Psoas muscle (tissue), 8 donors: ENCODE measurements around the gene CENPP. TPM values are rescaled to one million over a fixed set of nuclear protein-coding genes. Genes with fewer than 3 reads are reported as not detected.

ENCODE experiments used
- ATAC-seq, 4 donors: fragments of 200-7000 bp; cut with Tn5 transposase; one replicate each; pipeline ENCODE4 v1.9.1; 2020; ENCODE audit warnings: moderate library complexity in 3 of 4, mild to moderate bottlenecking in 2 of 4
- DNase-seq, 2 donors: peaks; one replicate each; pipeline ENCODE4 v3.0.0-alpha.2; 2020
- H3K27ac ChIP-seq: fragments of 200-600 bp; one replicate; pipeline ENCODE4 v1.8.0; 2022
- H3K27me3 ChIP-seq, 3 donors: fragments of 200-600 bp in 1 of 3; one replicate each; pipeline versions ENCODE4 v1.6.1 to v1.8.0; 2013 to 2022; ENCODE audit warnings: low read length in 2 of 3, mild to moderate bottlenecking in 2 of 3, moderate library complexity in 1 of 3; ENCODE audit not compliant: insufficient read depth in 3 of 3
- H3K36me3 ChIP-seq, 2 donors: fragments of 200-600 bp in 1 of 2; one replicate each; pipeline versions ENCODE4 v1.6.1 to v1.8.0; 2013 to 2022; ENCODE audit warnings: low read depth in 1 of 2, mild to moderate bottlenecking in 1 of 2, moderate library complexity in 1 of 2; ENCODE audit not compliant: insufficient read depth in 1 of 2
- H3K4me1 ChIP-seq: fragments of 200-600 bp; one replicate; pipeline ENCODE4 v1.8.0; 2022
- H3K4me3 ChIP-seq: fragments of 200-600 bp; one replicate; pipeline ENCODE4 v1.8.0; 2022; ENCODE audit warnings: mild to moderate bottlenecking
- H3K9me3 ChIP-seq: fragments of 200-600 bp; one replicate; pipeline ENCODE4 v1.8.0; 2022
- CTCF ChIP-seq: fragments of 200-600 bp; IDR thresholded peaks from one replicate; pipeline ENCODE4 v1.8.0; 2022; ENCODE audit warnings: antibody characterized with exemption
- WGBS, 3 donors: extraction: QIAGEN DNeasy Blood & Tissue Kit; methylation state at CpG; one replicate each; pipeline versions ENCODE4 v1.1.6 to v1.1.7; 2013; 5-methylcytosine and 5-hydroxymethylcytosine counted together
- intact Hi-C, 2 donors: fragments of 100-400 bp; cut with DNase I; formaldehyde crosslinking; loops; one replicate each; pipeline versions ENCODE4 v1.11.0 to v1.14.2; 2022
- polyA plus RNA-seq, 3 donors: library from polyadenylated mRNA; stranded (reverse); fragments of 200-250 nt; gene quantifications; one replicate each; pipeline ENCODE4 v1.2.3, GENCODE V29; 2013
- total RNA-seq, 4 donors: library from RNA; stranded (reverse); fragmentation: NEBNext Ultra II Directional in 2 of 4; extraction: Animal tissue kit (Norgen Biotek cat#: 25700) in 2 of 4; gene quantifications; one replicate each; pipeline versions ENCODE4 v1.2.1 to v1.2.4, GENCODE V29; 2021 to 2023
- donor health status: healthy with polysubstance abuse.
- donor health status: DM: no; HTN: no; CAD: no; lungs with moderate emphysema.
- donor health status: Bipolar disorder and iron deficiency.
- donor health status: healthy.
- donor health status: DM: yes; HTN: yes; CAD: no.
- donor health status: DM: no; HTN: no; CAD: no.
- donor health status: DM: no; HTN: no; CAD: no.
- donor health status: DM: yes; HTN: yes; CAD: no.

Gene CENPP
- total and polyA plus RNA-seq, 7 donors: 1.8 to 15.7 (median 6.4) TPM

- Histone ChIP-seq H3K27ac (no peak overlapping the region), H3K4me1 (peaks cover 17% of the 10 kb centered on the region), H3K9me3 (no peaks in the 10 kb centered on the region), H3K4me3 (no peak overlapping the region), H3K36me3 (peaks cover 2 to 45% of the 10 kb centered on the region in 2 donors), H3K27me3 (no peaks in the 10 kb centered on the region)
- intact Hi-C loops: no loop called here
- DNase-seq (no peak), ATAC-seq (no peak)
- 81 to 95% (median 94%) methylated on average over 5 of the region's 5 CpGs for WGBS, 3 donors
- TF ChIP-seq CTCF: no peak
Observed at GRCh38 chr9:92289708-92290390, 35.9 kb upstream of the CENPP start.

GRCh38 chr9:92290785-92291429 is 34.8 kb upstream of the CENPP start:
- WGBS, 3 donors: 75 to 94% (median 85%) methylated on average over 1 of the region's 1 CpG
- intact Hi-C loops: no loop called here
- Histone ChIP-seq H3K36me3 (peaks cover 2 to 34% of the 10 kb centered on the region in 2 donors), H3K4me1 (peaks cover 19% of the 10 kb centered on the region), H3K27me3 (no peaks in the 10 kb centered on the region), H3K9me3 (no peaks in the 10 kb centered on the region), H3K4me3 (no peak overlapping the region), H3K27ac (no peak overlapping the region)
- no peak for DNase-seq
- ATAC-seq: no peak
- TF ChIP-seq CTCF: no peak

GRCh38 chr9:92291577-92291976 is 34.2 kb upstream of the CENPP start:
- ATAC-seq (no peak), DNase-seq (no peak)
- intact Hi-C loops: no loop called here
- Histone ChIP-seq H3K9me3 (no peaks in the 10 kb centered on the region), H3K27ac (no peak overlapping the region), H3K4me1 (peaks cover 19% of the 10 kb centered on the region), H3K27me3 (no peaks in the 10 kb centered on the region), H3K36me3 (peaks cover 2 to 31% of the 10 kb centered on the region in 2 donors), H3K4me3 (no peak overlapping the region)
- TF ChIP-seq CTCF: no peak
- WGBS, 3 donors: 82 to 89% (median 84%) methylated on average over 2 of the region's 2 CpGs

- Histone ChIP-seq H3K27me3 (no peaks in the 10 kb centered on the region), H3K36me3 (peaks cover 0 to 30% of the 10 kb centered on the region in 2 donors), H3K9me3 (no peaks in the 10 kb centered on the region), H3K4me3 (peak overlapping the region; percentile 92), H3K27ac (peak overlapping the region; percentile 92), H3K4me1 (peaks cover 19% of the 10 kb centered on the region)
- DNase-seq (no peak), ATAC-seq (no peak)
- 56 to 58% (median 56%) methylated on average over 8 of the region's 8 CpGs for WGBS, 3 donors
- TF ChIP-seq CTCF: no peak
- intact Hi-C loops: no loop called here
Observed at GRCh38 chr9:92292338-92293074, 33.2 kb upstream of the CENPP start.
